Breast epithelium (tissue), 3 donors: Measurements from ENCODE around the gene CFAP97D2.

Source experiments
- CTCF ChIP-seq, 3 donors: fragments of 450-650 bp; IDR thresholded peaks; one replicate each; pipeline ENCODE4 v1.5.1; 2016 to 2017; ENCODE audit warnings: antibody characterized with exemption in 3 of 3, mild to moderate bottlenecking in 3 of 3, moderate library complexity in 3 of 3
- POLR2A ChIP-seq: fragments of 450-650 bp; IDR thresholded peaks from one replicate; pipeline ENCODE4 v1.6.1; 2016; ENCODE audit warnings: antibody characterized with exemption, mild to moderate bottlenecking, moderate library complexity

DNA sequence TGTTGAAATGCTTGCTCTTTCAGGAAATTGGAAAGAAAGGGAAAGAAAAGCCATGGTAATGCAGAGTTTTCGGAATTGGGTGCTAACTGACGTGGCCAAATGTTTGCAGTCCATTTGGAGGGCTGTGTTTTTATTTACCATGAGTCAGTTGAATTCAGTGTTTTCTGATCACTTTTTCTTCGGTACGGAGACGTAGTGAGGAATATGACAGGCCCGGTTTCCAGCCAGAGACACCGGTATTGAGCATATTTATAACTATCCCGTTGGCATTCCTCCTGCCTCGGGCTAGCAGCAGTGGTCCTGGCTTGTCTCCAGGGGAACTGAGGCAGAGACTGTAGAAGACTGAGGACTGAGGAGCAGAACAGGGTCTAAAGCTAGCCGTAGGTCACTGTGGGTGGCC is 56.6 kb downstream of the CFAP97D2 start:
- no peak for TF ChIP-seq POLR2A
- no peak for TF ChIP-seq CTCF (IDR thresholded peaks at IDR 0.05)
